MM.1S (cell line): ENCODE results near the gene TENM4.

Experiments
- DNase-seq: peaks from one replicate; pipeline ENCODE4 v3.0.0-alpha.2; 2015
- H2AFZ ChIP-seq: fragments of 300-600 bp; sonication (generic); 2 replicates; pipeline ENCODE4 v1.6.0; 2016; ENCODE audit warnings: antibody characterized with exemption, low read length
- H3F3A ChIP-seq: fragments of 300-600 bp; sonication (generic); 2 replicates; pipeline ENCODE4 v1.6.1; 2016; ENCODE audit warnings: mild to moderate bottlenecking, antibody characterized with exemption, low read length, moderate library complexity, mixed read lengths; ENCODE audit not compliant: insufficient read depth
- H3K27ac ChIP-seq: fragments of 300-600 bp; sonication (generic); 2 replicates; pipeline ENCODE4 v1.5.1; 2016; ENCODE audit warnings: mild to moderate bottlenecking, low read length
- H3K27me3 ChIP-seq: fragments of 300-600 bp; sonication (generic); replicated peaks from 2 replicates; pipeline ENCODE4 v1.6.0; 2016; ENCODE audit warnings: low read length; ENCODE audit not compliant: insufficient read depth
- H3K36me3 ChIP-seq: fragments of 300-600 bp; sonication (generic); replicated peaks from 2 replicates; pipeline ENCODE4 v1.6.1; 2016; ENCODE audit warnings: mild to moderate bottlenecking, low read length, mixed read lengths; ENCODE audit not compliant: insufficient read depth
- H3K4me1 ChIP-seq: fragments of 300-600 bp; sonication (generic); 2 replicates; pipeline ENCODE4 v1.6.1; 2016; ENCODE audit warnings: low read length, mixed read lengths
- H3K4me2 ChIP-seq: fragments of 300-600 bp; sonication (generic); 2 replicates; pipeline ENCODE4 v1.6.0; 2016; ENCODE audit warnings: low read depth, low read length
- H3K4me3 ChIP-seq: fragments of 300-600 bp; sonication (generic); 2 replicates; pipeline ENCODE4 v1.5.1; 2016; ENCODE audit warnings: low read length, mixed read lengths
- H3K79me2 ChIP-seq: fragments of 300-600 bp; sonication (generic); 2 replicates; pipeline ENCODE4 v1.6.1; 2016; ENCODE audit warnings: mixed run types, low read length, mixed read lengths
- H3K9ac ChIP-seq: fragments of 300-600 bp; sonication (generic); 2 replicates; pipeline ENCODE4 v1.6.1; 2016; ENCODE audit warnings: low read length, mixed read lengths
- H3K9me2 ChIP-seq: fragments of 300-600 bp; sonication (generic); replicated peaks from 2 replicates; pipeline ENCODE4 v1.6.1; 2016; ENCODE audit warnings: mild to moderate bottlenecking, low read length, mixed read lengths; ENCODE audit not compliant: insufficient read depth
- H3K9me3 ChIP-seq: fragments of 300-600 bp; sonication (generic); replicated peaks from 2 replicates; pipeline ENCODE4 v1.6.1; 2016; ENCODE audit warnings: mild to moderate bottlenecking, low read length, mixed read lengths; ENCODE audit not compliant: insufficient read depth
- H4K20me1 ChIP-seq: fragments of 300-600 bp; sonication (generic); 2 replicates; pipeline ENCODE4 v1.6.1; 2016; ENCODE audit warnings: mild to moderate bottlenecking, low read length, moderate library complexity, mixed read lengths; ENCODE audit not compliant: insufficient read depth
- CTCF ChIP-seq: fragments of 300-600 bp; sonication (generic); IDR thresholded peaks from 2 replicates; pipeline ENCODE4 v1.5.1; 2016; ENCODE audit warnings: antibody characterized with exemption, low read length, mixed read lengths
- EZH2 ChIP-seq: fragments of 300-600 bp; sonication (generic); optimal IDR thresholded peaks from 2 replicates; pipeline ENCODE3; 2017; ENCODE audit warnings: low read depth, mild to moderate bottlenecking, antibody characterized with exemption, low read length, mixed read lengths
- EZH2phosphoT487 ChIP-seq: fragments of 300-600 bp; sonication (generic); IDR thresholded peaks from 2 replicates; pipeline ENCODE4 v1.6.1; 2018; ENCODE audit warnings: antibody characterized with exemption, low read length

TENM4 gene

GRCh38 chr11:79116600-79116999, 324.2 kb downstream of the TENM4 start:
- Histone ChIP-seq H3F3A (no peaks in the 10 kb centered on the region), H3K9me3 (no peaks in the 10 kb centered on the region), H3K36me3 (no peaks in the 10 kb centered on the region), H3K9me2 (no peaks in the 10 kb centered on the region), H3K27ac (no peak overlapping the region), H2AFZ (no peak overlapping the region), H3K4me3 (no peak overlapping the region), H3K4me2 (no peak overlapping the region), H4K20me1 (no peaks in the 10 kb centered on the region), H3K27me3 (no peaks in the 10 kb centered on the region), H3K79me2 (no peaks in the 10 kb centered on the region), H3K4me1 (no peaks in the 10 kb centered on the region), H3K9ac (no peak overlapping the region)
- TF ChIP-seq CTCF (no peak), EZH2 (no peak), EZH2phosphoT487 (no peak)
- DNase-seq: no peak

- H2AFZ ChIP-seq: no peak overlapping the region
- no peaks in the 10 kb centered on the region for H3K9me3 ChIP-seq
- H3K4me3 ChIP-seq: no peak overlapping the region
- no peaks in the 10 kb centered on the region for H3K79me2 ChIP-seq
- no peak for TF ChIP-seq EZH2phosphoT487
- TF ChIP-seq CTCF: no peak
- TF ChIP-seq EZH2: no peak
- H3K27ac ChIP-seq: no peak overlapping the region
- H3K9me2 ChIP-seq: no peaks in the 10 kb centered on the region
- no peaks in the 10 kb centered on the region for H3F3A ChIP-seq
- no peaks in the 10 kb centered on the region for H3K27me3 ChIP-seq
- no peak overlapping the region for H3K9ac ChIP-seq
- H3K4me2 ChIP-seq: no peak overlapping the region
- no peaks in the 10 kb centered on the region for H3K4me1 ChIP-seq
- DNase-seq: no peak
- no peaks in the 10 kb centered on the region for H4K20me1 ChIP-seq
- H3K36me3 ChIP-seq: no peaks in the 10 kb centered on the region
Observed at GRCh38 chr11:79113054-79113690, 327.7 kb downstream of the TENM4 start.

- no peak overlapping the region for H3K9ac ChIP-seq
- no peaks in the 10 kb centered on the region for H3K9me3 ChIP-seq
- TF ChIP-seq CTCF (no peak), EZH2phosphoT487 (no peak), EZH2 (no peak)
- H2AFZ ChIP-seq: no peak overlapping the region
- H3K9me2 ChIP-seq: no peaks in the 10 kb centered on the region
- H3K36me3 ChIP-seq: no peaks in the 10 kb centered on the region
- H3K27me3 ChIP-seq: no peaks in the 10 kb centered on the region
- H3K27ac ChIP-seq: no peak overlapping the region
- no peaks in the 10 kb centered on the region for H3F3A ChIP-seq
- H4K20me1 ChIP-seq: no peaks in the 10 kb centered on the region
- H3K4me2 ChIP-seq: no peak overlapping the region
- no peak overlapping the region for H3K4me3 ChIP-seq
- no peaks in the 10 kb centered on the region for H3K79me2 ChIP-seq
- DNase-seq: no peak
- H3K4me1 ChIP-seq: no peaks in the 10 kb centered on the region
Observed at GRCh38 chr11:79110796-79111195, 330.0 kb downstream of the TENM4 start.
